WTC11 (cell line): ENCODE data around the gene NOL9. TPM values are rescaled to one million over a fixed set of nuclear protein-coding genes. Genes with fewer than 3 reads are reported as not detected.

Experiments used
- ATAC-seq: fragments of 200-7000 bp; cut with Tn5 transposase; 2 replicates; pipeline ENCODE4 v1.10.0; 2021; ENCODE audit warnings: mild to moderate bottlenecking, moderate library complexity
- CTCF ChIA-PET: fragments of 300-600 bp; sonication (Branson Sonifier 250); formaldehyde crosslinking; loops from one replicate; lab custom pipeline; 2021; ENCODE audit warnings: antibody characterized with exemption; lab: Charles Lee
- POLR2A ChIA-PET: fragments of 350-600 bp; sonication (Branson Sonifier 250); formaldehyde crosslinking; loops from one replicate; lab custom pipeline; 2021; ENCODE audit warnings: antibody characterized with exemption; lab: Charles Lee
- DNase-seq: peaks from one replicate; pipeline ENCODE4 v3.0.0; 2021; ENCODE audit warnings: low spot score
- H3K27ac Mint-ChIP-seq: 2 replicates; pipeline ENCODE4 v1.8.0; 2021; ENCODE audit warnings: mixed read lengths
- H3K27me3 Mint-ChIP-seq: 2 replicates; pipeline ENCODE4 v1.8.0; 2021; ENCODE audit warnings: low read depth, mild to moderate bottlenecking, moderate library complexity, mixed read lengths
- H3K36me3 Mint-ChIP-seq: 2 replicates; pipeline ENCODE4 v1.8.0; 2021; ENCODE audit warnings: mixed read lengths
- H3K4me1 Mint-ChIP-seq: 2 replicates; pipeline ENCODE4 v1.8.0; 2022; ENCODE audit warnings: mixed read lengths
- H3K4me3 Mint-ChIP-seq: 2 replicates; pipeline ENCODE4 v1.8.0; 2021; ENCODE audit warnings: mild to moderate bottlenecking, moderate library complexity, mixed read lengths
- H3K9me3 Mint-ChIP-seq: 2 replicates; pipeline ENCODE4 v1.8.0; 2021; ENCODE audit warnings: mixed read lengths
- CREM ChIP-seq: sonication (generic); formaldehyde crosslinking; IDR thresholded peaks from 2 replicates; pipeline ENCODE4 v1.8.1; 2022; ENCODE audit warnings: mild to moderate bottlenecking, missing genetic modification reagents, moderate library complexity
- EMX1 ChIP-seq: fragments of 250-450 bp; sonication (Bioruptor Pico); IDR thresholded peaks from 2 replicates; pipeline ENCODE4 v1.8.0; 2021; ENCODE audit warnings: mild to moderate bottlenecking
- ETV6 ChIP-seq: sonication (generic); formaldehyde crosslinking; IDR thresholded peaks from 2 replicates; pipeline ENCODE4 v1.8.1; 2022; ENCODE audit warnings: mild to moderate bottlenecking, missing genetic modification reagents
- FOXP4 ChIP-seq: sonication (generic); formaldehyde crosslinking; IDR thresholded peaks from 2 replicates; pipeline ENCODE4 v1.8.0; 2022; ENCODE audit warnings: mild to moderate bottlenecking, missing genetic modification reagents
- GABPB1 ChIP-seq: sonication (generic); formaldehyde crosslinking; IDR thresholded peaks from 2 replicates; pipeline ENCODE4 v1.8.1; 2023; ENCODE audit warnings: mild to moderate bottlenecking, missing genetic modification reagents
- GRHL2 ChIP-seq: fragments of 250-450 bp; sonication (Bioruptor Pico); IDR thresholded peaks from 2 replicates; pipeline ENCODE4 v1.8.0; 2022; ENCODE audit warnings: mild to moderate bottlenecking, moderate library complexity; ENCODE audit not compliant: insufficient replicate concordance, severe bottlenecking
- GTF2I ChIP-seq: fragments of 250-450 bp; sonication (Bioruptor Pico); conservative IDR thresholded peaks from 2 replicates; pipeline ENCODE4 v1.4.0; 2021; ENCODE audit warnings: mild to moderate bottlenecking
- MLX ChIP-seq: sonication (generic); formaldehyde crosslinking; IDR thresholded peaks from 2 replicates; pipeline ENCODE4 v1.8.1; 2023; ENCODE audit warnings: mild to moderate bottlenecking, missing genetic modification reagents, moderate library complexity
- MYBL2 ChIP-seq: sonication (generic); formaldehyde crosslinking; IDR thresholded peaks from 2 replicates; pipeline ENCODE4 v1.8.1; 2023; ENCODE audit warnings: mild to moderate bottlenecking, moderate library complexity, missing genetic modification reagents
- NFE2L1 ChIP-seq: sonication (generic); formaldehyde crosslinking; IDR thresholded peaks from 2 replicates; pipeline ENCODE4 v1.8.1; 2023; ENCODE audit warnings: missing genetic modification reagents
- NR2C2 ChIP-seq: sonication (generic); formaldehyde crosslinking; IDR thresholded peaks from 2 replicates; pipeline ENCODE4 v1.8.0; 2022; ENCODE audit warnings: mild to moderate bottlenecking, missing genetic modification reagents
- NR3C1 ChIP-seq: sonication (generic); formaldehyde crosslinking; conservative IDR thresholded peaks from 2 replicates; pipeline ENCODE4 v1.8.1; 2023; ENCODE audit warnings: low read depth, mild to moderate bottlenecking, missing genetic modification reagents
- SMAD3 ChIP-seq: sonication (generic); formaldehyde crosslinking; IDR thresholded peaks from 2 replicates; pipeline ENCODE4 v1.8.0; 2022; ENCODE audit warnings: missing genetic modification reagents, mild to moderate bottlenecking, borderline replicate concordance
- SP1 ChIP-seq: sonication (generic); formaldehyde crosslinking; conservative IDR thresholded peaks from 2 replicates; pipeline ENCODE4 v1.8.1; 2022; ENCODE audit warnings: missing genetic modification reagents
- TP53 ChIP-seq: sonication (generic); formaldehyde crosslinking; IDR thresholded peaks from 2 replicates; pipeline ENCODE4 v1.8.1; 2023; ENCODE audit warnings: mild to moderate bottlenecking, missing genetic modification reagents
- ZNF121 ChIP-seq: sonication (generic); formaldehyde crosslinking; IDR thresholded peaks from 2 replicates; pipeline ENCODE4 v1.8.0; 2023; ENCODE audit warnings: missing genetic modification reagents
- ZNF263 ChIP-seq: sonication (generic); formaldehyde crosslinking; IDR thresholded peaks from 2 replicates; pipeline ENCODE4 v1.8.1; 2022; ENCODE audit warnings: low read depth, mild to moderate bottlenecking, moderate library complexity, missing genetic modification reagents
- ZNF317 ChIP-seq: sonication (generic); formaldehyde crosslinking; IDR thresholded peaks from 2 replicates; pipeline ENCODE4 v1.8.1; 2023; ENCODE audit warnings: low read depth, mild to moderate bottlenecking, moderate library complexity, missing genetic modification reagents, borderline replicate concordance
- ZNF425 ChIP-seq: fragments of 250-450 bp; sonication (Bioruptor Pico); conservative IDR thresholded peaks from 2 replicates; pipeline ENCODE4 v1.9.0; 2021; ENCODE audit warnings: mild to moderate bottlenecking
- total RNA-seq: library from RNA; stranded (reverse); gene quantifications from 3 replicates; pipeline ENCODE4 v1.2.3, GENCODE V29; 2021
- TF ChIP-seq, protein P1 (sequence below): sonication (generic); formaldehyde crosslinking; IDR thresholded peaks from 2 replicates; pipeline ENCODE4 v1.8.1; 2022; ENCODE audit warnings: mild to moderate bottlenecking, moderate library complexity, missing genetic modification reagents
- TF ChIP-seq, protein P2 (sequence below): sonication (generic); formaldehyde crosslinking; IDR thresholded peaks from 2 replicates; pipeline ENCODE4 v1.8.1; 2022; ENCODE audit warnings: missing genetic modification reagents, borderline replicate concordance
- TF ChIP-seq, protein P3 (sequence below): sonication (generic); formaldehyde crosslinking; IDR thresholded peaks from 2 replicates; pipeline ENCODE4 v1.8.1; 2022; ENCODE audit warnings: mild to moderate bottlenecking, missing genetic modification reagents, moderate library complexity, borderline replicate concordance
- TF ChIP-seq, protein P4 (sequence below): sonication (generic); formaldehyde crosslinking; IDR thresholded peaks from 2 replicates; pipeline ENCODE4 v1.8.1; 2023; ENCODE audit warnings: mild to moderate bottlenecking, missing genetic modification reagents

Gene NOL9
- total RNA-seq, 1 experiment from 2014 or later, result 37.4 TPM

DNA sequence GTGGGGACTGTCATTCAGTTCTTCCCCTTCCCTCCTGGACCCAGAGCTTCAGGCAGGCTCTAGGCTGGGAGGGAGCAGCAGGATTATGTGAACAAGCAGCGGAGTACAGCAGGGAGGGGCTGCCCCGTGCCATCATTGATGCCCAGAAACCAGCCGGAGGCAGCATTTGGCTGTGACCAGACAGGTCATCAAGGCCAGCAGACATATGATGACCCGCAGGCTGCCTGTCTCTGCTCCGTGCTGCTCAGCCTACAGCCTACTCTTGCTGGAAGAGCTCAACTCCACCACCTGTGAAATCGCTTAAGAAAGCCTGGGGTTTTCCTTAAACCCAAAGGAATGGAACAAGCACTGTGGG is 43.4 kb upstream of the NOL9 start (continued):
- TF ChIP-seq, protein P1, sequence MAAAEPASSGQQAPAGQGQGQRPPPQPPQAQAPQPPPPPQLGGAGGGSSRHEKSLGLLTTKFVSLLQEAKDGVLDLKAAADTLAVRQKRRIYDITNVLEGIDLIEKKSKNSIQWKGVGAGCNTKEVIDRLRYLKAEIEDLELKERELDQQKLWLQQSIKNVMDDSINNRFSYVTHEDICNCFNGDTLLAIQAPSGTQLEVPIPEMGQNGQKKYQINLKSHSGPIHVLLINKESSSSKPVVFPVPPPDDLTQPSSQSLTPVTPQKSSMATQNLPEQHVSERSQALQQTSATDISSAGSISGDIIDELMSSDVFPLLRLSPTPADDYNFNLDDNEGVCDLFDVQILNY (CRISPR knock-in tag), result no peak
- TF ChIP-seq GTF2I (CRISPR knock-in tag) (no peak), ZNF317 (CRISPR knock-in tag) (no peak), MLX (CRISPR knock-in tag) (no peak), ETV6 (no peak), SMAD3 (CRISPR knock-in tag) (no peak)
- TF ChIP-seq, protein P2, sequence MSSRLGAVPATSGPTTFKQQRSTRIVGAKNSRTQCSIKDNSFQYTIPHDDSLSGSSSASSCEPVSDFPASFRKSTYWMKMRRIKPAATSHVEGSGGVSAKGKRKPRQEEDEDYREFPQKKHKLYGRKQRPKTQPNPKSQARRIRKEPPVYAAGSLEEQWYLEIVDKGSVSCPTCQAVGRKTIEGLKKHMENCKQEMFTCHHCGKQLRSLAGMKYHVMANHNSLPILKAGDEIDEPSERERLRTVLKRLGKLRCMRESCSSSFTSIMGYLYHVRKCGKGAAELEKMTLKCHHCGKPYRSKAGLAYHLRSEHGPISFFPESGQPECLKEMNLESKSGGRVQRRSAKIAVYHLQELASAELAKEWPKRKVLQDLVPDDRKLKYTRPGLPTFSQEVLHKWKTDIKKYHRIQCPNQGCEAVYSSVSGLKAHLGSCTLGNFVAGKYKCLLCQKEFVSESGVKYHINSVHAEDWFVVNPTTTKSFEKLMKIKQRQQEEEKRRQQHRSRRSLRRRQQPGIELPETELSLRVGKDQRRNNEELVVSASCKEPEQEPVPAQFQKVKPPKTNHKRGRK (CRISPR knock-in tag), result no peak

- Mint-ChIP-seq H3K9me3 (no peaks in the 10 kb centered on the region), H3K4me3 (no peak overlapping the region), H3K27ac (no peak overlapping the region), H3K36me3 (peaks cover 26% of the 10 kb centered on the region), H3K4me1 (peaks cover 12% of the 10 kb centered on the region), H3K27me3 (no peaks in the 10 kb centered on the region; the same call in 1 of the 2 replicates)
- ChIA-PET CTCF (interaction anchor here (1.3 kb wide), 1 partner anchor 37 kb away, joined by 3 read pairs; no protein-coding TSS in a partner anchor), POLR2A (no interaction called here)
- TF ChIP-seq, protein P3, sequence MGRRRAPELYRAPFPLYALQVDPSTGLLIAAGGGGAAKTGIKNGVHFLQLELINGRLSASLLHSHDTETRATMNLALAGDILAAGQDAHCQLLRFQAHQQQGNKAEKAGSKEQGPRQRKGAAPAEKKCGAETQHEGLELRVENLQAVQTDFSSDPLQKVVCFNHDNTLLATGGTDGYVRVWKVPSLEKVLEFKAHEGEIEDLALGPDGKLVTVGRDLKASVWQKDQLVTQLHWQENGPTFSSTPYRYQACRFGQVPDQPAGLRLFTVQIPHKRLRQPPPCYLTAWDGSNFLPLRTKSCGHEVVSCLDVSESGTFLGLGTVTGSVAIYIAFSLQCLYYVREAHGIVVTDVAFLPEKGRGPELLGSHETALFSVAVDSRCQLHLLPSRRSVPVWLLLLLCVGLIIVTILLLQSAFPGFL (CRISPR knock-in tag), result no peak
- TF ChIP-seq ZNF121, result no peak
- no peak for TF ChIP-seq GABPB1 (CRISPR knock-in tag)
- no peak for TF ChIP-seq MLX (CRISPR knock-in tag)
- TF ChIP-seq SP1 (CRISPR knock-in tag), result no peak
- no peak for TF ChIP-seq NR2C2 (CRISPR knock-in tag)
- TF ChIP-seq, protein P4, sequence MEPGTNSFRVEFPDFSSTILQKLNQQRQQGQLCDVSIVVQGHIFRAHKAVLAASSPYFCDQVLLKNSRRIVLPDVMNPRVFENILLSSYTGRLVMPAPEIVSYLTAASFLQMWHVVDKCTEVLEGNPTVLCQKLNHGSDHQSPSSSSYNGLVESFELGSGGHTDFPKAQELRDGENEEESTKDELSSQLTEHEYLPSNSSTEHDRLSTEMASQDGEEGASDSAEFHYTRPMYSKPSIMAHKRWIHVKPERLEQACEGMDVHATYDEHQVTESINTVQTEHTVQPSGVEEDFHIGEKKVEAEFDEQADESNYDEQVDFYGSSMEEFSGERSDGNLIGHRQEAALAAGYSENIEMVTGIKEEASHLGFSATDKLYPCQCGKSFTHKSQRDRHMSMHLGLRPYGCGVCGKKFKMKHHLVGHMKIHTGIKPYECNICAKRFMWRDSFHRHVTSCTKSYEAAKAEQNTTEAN (CRISPR knock-in tag), result no peak
- TF ChIP-seq EMX1 (CRISPR knock-in tag), result no peak
- TF ChIP-seq CREM (CRISPR knock-in tag), result no peak
- TF ChIP-seq MYBL2 (CRISPR knock-in tag), result no peak
- TF ChIP-seq FOXP4 (CRISPR knock-in tag), result no peak
- TF ChIP-seq NR3C1, result no peak
- TF ChIP-seq GRHL2 (CRISPR knock-in tag), result no peak
- no peak for TF ChIP-seq ZNF263 (CRISPR knock-in tag)
- no peak for TF ChIP-seq TP53 (CRISPR knock-in tag)
- no peak for TF ChIP-seq ZNF425
- no peak for TF ChIP-seq NFE2L1
- DNase-seq (no peak), ATAC-seq (no peak)
These were observed 42.8 kb upstream of the NOL9 start for GRCh38 chr1:6596886-6597776.
